GM12874 (cell line): ENCODE data around the gene BSN.

Source experiments
- CTCF ChIP-seq: IDR thresholded peaks from 2 replicates; pipeline ENCODE4 v1.5.1; 2011; ENCODE audit warnings: low read depth, mild to moderate bottlenecking, control low read depth, low read length, moderate library complexity; ENCODE audit not compliant: insufficient read depth

The BSN gene

GRCh38 chr3:49644684-49645083 lies 90.4 kb downstream of the BSN start:
- no peak for TF ChIP-seq CTCF

- TF ChIP-seq CTCF, result no peak
Measured at GRCh38 chr3:49646236-49646635, 92.0 kb downstream of the BSN start.

GRCh38 chr3:49647741-49648140 lies 93.5 kb downstream of the BSN start:
- TF ChIP-seq CTCF, result no peak

GRCh38 chr3:49648354-49649019 lies 94.2 kb downstream of the BSN start:
- TF ChIP-seq CTCF, result no peak

GRCh38 chr3:49649576-49649975 lies 95.3 kb downstream of the BSN start:
- no peak for TF ChIP-seq CTCF

GRCh38 chr3:49650177-49650576 lies 95.9 kb downstream of the BSN start:
- no peak for TF ChIP-seq CTCF

- TF ChIP-seq CTCF, result no peak
Measured at GRCh38 chr3:49650637-49651036, 96.4 kb downstream of the BSN start.
